K562 (cell line): ENCODE results near the gene ITPR1. TPM values are rescaled to one million over a fixed set of nuclear protein-coding genes. Genes with fewer than 3 reads are reported as not detected.
A peak's percentile ranks its signal among the peaks of the same experiment; 100 is the strongest.

ENCODE experiments used
- CBX8 ChIP-seq: fragments of 200-600 bp; sonication (generic); IDR thresholded peaks from 2 replicates; pipeline ENCODE4 v1.6.1; 2012; ENCODE audit warnings: borderline replicate concordance, mixed run types, low read depth, mild to moderate bottlenecking, moderate library complexity, mixed read lengths, low read length, control low read depth, inconsistent platforms; ENCODE audit not compliant: poor library complexity, severe bottlenecking; ENCODE audit errors: extremely low read depth
- ELF2 ChIP-seq: fragments of 250-450 bp; sonication (Bioruptor Pico); IDR thresholded peaks from 2 replicates; pipeline ENCODE4 v1.5.0; 2021; ENCODE audit warnings: mild to moderate bottlenecking
- FOXJ3 ChIP-seq: sonication (generic); formaldehyde crosslinking; IDR thresholded peaks from 2 replicates; pipeline ENCODE4 v1.4.0; 2020; ENCODE audit warnings: mild to moderate bottlenecking, missing genetic modification reagents
- KDM5B ChIP-seq: fragments of 200-600 bp; sonication (generic); IDR thresholded peaks from 2 replicates; pipeline ENCODE4 v1.6.1; 2012; ENCODE audit warnings: low read depth, mild to moderate bottlenecking, moderate library complexity, low read length, control low read depth, inconsistent platforms; ENCODE audit not compliant: insufficient replicate concordance
- MAFG ChIP-seq: fragments of 450-650 bp; conservative IDR thresholded peaks from 2 replicates; pipeline ENCODE4 v1.6.1; 2016; ENCODE audit warnings: missing genetic modification characterization, missing compliant biosample characterization
- MAFK ChIP-seq: IDR thresholded peaks from 2 replicates; pipeline ENCODE4 v1.6.1; 2011; ENCODE audit warnings: low read length, improper control_type of control experiment
- MBD2 ChIP-seq: sonication (generic); IDR thresholded peaks from 2 replicates; pipeline ENCODE4 v1.6.1; 2016; ENCODE audit warnings: low read depth, borderline replicate concordance
- RHOXF2B ChIP-seq: fragments of 250-450 bp; sonication (Bioruptor Pico); conservative IDR thresholded peaks from 2 replicates; pipeline ENCODE4 v1.5.1; 2021
- SIX5 ChIP-seq, 2 experiments: IDR thresholded peaks; 2 replicates each; pipeline ENCODE4 v1.6.1; 2011; ENCODE audit warnings: low read length in 2 of 2, borderline replicate concordance in 1 of 2, low read depth in 1 of 2, mild to moderate bottlenecking in 1 of 2, moderate library complexity in 1 of 2; ENCODE audit not compliant: insufficient read depth in 1 of 2
- SP1 ChIP-seq: sonication (generic); formaldehyde crosslinking; IDR thresholded peaks from 2 replicates; pipeline ENCODE4 v1.8.1; 2022; ENCODE audit warnings: mild to moderate bottlenecking, missing genetic modification reagents
- ZC3H4 ChIP-seq: sonication (generic); formaldehyde crosslinking; IDR thresholded peaks from 2 replicates; pipeline ENCODE4 v1.9.0; 2021; ENCODE audit warnings: missing genetic modification reagents, borderline replicate concordance
- ZNF165 ChIP-seq: fragments of 250-450 bp; sonication (Bioruptor Pico); IDR thresholded peaks from 2 replicates; pipeline ENCODE4 v1.4.0; 2020; ENCODE audit warnings: borderline replicate concordance
- polyA plus RNA-seq, 8 experiments: library from polyadenylated mRNA; depleted of rRNA in 4 of 8; stranded (reverse) in 5 of 8; unstranded in 3 of 8; fragments of >200 nt; fragmentation: Nextera tagmentation in 2 of 8; fragmentation: Illumina TruSeq in 1 of 8; extraction: Ambion mirVana in 2 of 8; extraction: Trizol in 1 of 8; gene quantifications; 2 replicates each; pipeline versions ENCODE4 v1.2.1 to v1.2.3, GENCODE V29; 2011 to 2014; ENCODE audit warnings: inconsistent platforms in 1 of 8, missing spikeins in 1 of 8
- total RNA-seq, 7 experiments: library from RNA; depleted of rRNA in 6 of 7; stranded (reverse); fragments of >200 nt in 6 of 7; fragmentation: Illumina TruSeq in 2 of 7; extraction: Trizol in 2 of 7; gene quantifications; 2 replicates each; pipeline versions ENCODE4 v1.2.1 to v1.2.3, GENCODE V29; 2011 to 2021; ENCODE audit warnings: low replicate concordance in 1 of 7
- TF ChIP-seq, protein P1 (sequence below): fragments of 250-450 bp; sonication (Bioruptor Pico); IDR thresholded peaks from 2 replicates; pipeline ENCODE4 v1.8.0; 2021; ENCODE audit warnings: borderline replicate concordance, mild to moderate bottlenecking, moderate library complexity; ENCODE audit not compliant: poor library complexity, severe bottlenecking
- TF ChIP-seq, protein P2 (sequence below): fragments of 200-800 bp; sonication (Bioruptor generic); IDR thresholded peaks from 2 replicates; pipeline ENCODE4 v1.6.1; 2017; ENCODE audit warnings: missing genetic modification characterization, missing compliant biosample characterization
- TF ChIP-seq, protein P3 (sequence below): fragments of 450-650 bp; IDR thresholded peaks from 2 replicates; pipeline ENCODE4 v1.6.1; 2016; ENCODE audit warnings: borderline replicate concordance
- TF ChIP-seq, protein P4 (sequence below): fragments of 450-650 bp; formaldehyde crosslinking; conservative IDR thresholded peaks from 2 replicates; pipeline ENCODE4 v1.4.0; 2022; ENCODE audit warnings: mild to moderate bottlenecking, missing genetic modification characterization
- TF ChIP-seq, protein P5 (sequence below): fragments of 250-450 bp; sonication (Bioruptor Pico); IDR thresholded peaks from 2 replicates; pipeline ENCODE4 v1.4.0; 2020; ENCODE audit warnings: mild to moderate bottlenecking, moderate library complexity

Gene ITPR1
- total and polyA plus RNA-seq, 9 of the 15 experiments (the other 6 are each of a cell fraction or from before 2014, with no cell fraction given) = 22.4 to 40.0 (median 27.4) TPM

DNA sequence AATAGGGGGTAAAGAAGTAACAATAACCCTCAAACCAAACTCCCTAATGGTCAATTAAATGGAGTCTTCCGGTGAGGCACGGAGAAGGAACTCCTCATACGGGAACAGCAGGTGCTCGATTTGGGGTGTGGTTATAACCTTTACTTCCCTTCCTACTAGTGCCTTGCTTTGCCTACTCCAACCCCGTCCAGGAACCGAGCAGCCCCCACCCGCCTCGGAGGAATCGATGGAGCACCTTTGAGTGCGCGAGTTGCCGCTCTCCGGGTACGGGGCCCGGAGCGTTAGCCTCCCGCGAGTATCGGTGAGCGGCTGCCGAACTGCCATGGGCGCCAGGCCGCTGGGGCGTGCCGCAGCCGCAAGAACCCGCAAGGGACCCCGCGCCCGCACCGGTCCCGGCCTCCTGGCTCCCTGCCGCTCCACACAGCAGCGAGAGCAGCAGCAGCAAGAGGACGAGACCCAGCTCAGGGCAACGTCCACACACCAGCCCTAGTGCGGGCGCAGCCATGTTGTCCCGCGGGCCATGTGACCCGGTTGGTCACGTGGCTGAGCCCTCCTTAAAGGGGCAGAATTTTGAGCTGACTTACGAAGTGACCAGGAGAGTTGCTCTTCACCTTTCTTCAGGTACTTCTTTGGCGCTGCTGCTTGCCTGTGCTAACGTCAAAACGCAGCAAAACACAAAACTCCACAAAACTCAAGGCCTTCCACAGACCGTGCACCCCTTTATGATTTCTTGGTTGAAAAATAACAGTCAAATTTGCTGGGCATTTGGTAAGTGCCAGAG, 26.2 kb upstream of the ITPR1 start, which contains the start of gene SUMF1 (continued):
- TF ChIP-seq SIX5 (IDR thresholded peaks at IDR 0.05; ENCODE audit: borderline replicate concordance in 1 of 2, insufficient read depth in 1 of 2, low read depth in 1 of 2, low read length in 2 of 2) (peak in 1 of 2 experiments; percentile 49; a peak in 1 of 4 replicates), FOXJ3 (CRISPR knock-in tag) (no peak), KDM5B (peak; percentile 95), SP1 (CRISPR knock-in tag) (peak; percentile 62), MAFG (tag) (no peak), MBD2 (peak; percentile 78; the same call in 1 of the 2 replicates), MAFK (no peak), CBX8 (no peak), RHOXF2B (CRISPR knock-in tag) (no peak), ZNF165 (CRISPR knock-in tag) (no peak), ELF2 (CRISPR knock-in tag) (0 out of 2 replicates have a peak, but pooled peaks have one; percentile 48), ZC3H4 (CRISPR knock-in tag) (no peak)
- TF ChIP-seq, protein P1, sequence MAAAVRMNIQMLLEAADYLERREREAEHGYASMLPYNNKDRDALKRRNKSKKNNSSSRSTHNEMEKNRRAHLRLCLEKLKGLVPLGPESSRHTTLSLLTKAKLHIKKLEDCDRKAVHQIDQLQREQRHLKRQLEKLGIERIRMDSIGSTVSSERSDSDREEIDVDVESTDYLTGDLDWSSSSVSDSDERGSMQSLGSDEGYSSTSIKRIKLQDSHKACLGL (CRISPR knock-in tag) = peak; percentile 96
- TF ChIP-seq, protein P2, sequence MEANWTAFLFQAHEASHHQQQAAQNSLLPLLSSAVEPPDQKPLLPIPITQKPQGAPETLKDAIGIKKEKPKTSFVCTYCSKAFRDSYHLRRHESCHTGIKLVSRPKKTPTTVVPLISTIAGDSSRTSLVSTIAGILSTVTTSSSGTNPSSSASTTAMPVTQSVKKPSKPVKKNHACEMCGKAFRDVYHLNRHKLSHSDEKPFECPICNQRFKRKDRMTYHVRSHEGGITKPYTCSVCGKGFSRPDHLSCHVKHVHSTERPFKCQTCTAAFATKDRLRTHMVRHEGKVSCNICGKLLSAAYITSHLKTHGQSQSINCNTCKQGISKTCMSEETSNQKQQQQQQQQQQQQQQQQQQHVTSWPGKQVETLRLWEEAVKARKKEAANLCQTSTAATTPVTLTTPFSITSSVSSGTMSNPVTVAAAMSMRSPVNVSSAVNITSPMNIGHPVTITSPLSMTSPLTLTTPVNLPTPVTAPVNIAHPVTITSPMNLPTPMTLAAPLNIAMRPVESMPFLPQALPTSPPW (CRISPR knock-in tag) = no peak
- TF ChIP-seq, protein P3, sequence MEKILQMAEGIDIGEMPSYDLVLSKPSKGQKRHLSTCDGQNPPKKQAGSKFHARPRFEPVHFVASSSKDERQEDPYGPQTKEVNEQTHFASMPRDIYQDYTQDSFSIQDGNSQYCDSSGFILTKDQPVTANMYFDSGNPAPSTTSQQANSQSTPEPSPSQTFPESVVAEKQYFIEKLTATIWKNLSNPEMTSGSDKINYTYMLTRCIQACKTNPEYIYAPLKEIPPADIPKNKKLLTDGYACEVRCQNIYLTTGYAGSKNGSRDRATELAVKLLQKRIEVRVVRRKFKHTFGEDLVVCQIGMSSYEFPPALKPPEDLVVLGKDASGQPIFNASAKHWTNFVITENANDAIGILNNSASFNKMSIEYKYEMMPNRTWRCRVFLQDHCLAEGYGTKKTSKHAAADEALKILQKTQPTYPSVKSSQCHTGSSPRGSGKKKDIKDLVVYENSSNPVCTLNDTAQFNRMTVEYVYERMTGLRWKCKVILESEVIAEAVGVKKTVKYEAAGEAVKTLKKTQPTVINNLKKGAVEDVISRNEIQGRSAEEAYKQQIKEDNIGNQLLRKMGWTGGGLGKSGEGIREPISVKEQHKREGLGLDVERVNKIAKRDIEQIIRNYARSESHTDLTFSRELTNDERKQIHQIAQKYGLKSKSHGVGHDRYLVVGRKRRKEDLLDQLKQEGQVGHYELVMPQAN = peak; percentile 100
- TF ChIP-seq, protein P4, sequence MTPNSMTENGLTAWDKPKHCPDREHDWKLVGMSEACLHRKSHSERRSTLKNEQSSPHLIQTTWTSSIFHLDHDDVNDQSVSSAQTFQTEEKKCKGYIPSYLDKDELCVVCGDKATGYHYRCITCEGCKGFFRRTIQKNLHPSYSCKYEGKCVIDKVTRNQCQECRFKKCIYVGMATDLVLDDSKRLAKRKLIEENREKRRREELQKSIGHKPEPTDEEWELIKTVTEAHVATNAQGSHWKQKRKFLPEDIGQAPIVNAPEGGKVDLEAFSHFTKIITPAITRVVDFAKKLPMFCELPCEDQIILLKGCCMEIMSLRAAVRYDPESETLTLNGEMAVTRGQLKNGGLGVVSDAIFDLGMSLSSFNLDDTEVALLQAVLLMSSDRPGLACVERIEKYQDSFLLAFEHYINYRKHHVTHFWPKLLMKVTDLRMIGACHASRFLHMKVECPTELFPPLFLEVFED = 0 out of 2 replicates have a peak, but pooled peaks have one; percentile 19
- TF ChIP-seq, protein P5, sequence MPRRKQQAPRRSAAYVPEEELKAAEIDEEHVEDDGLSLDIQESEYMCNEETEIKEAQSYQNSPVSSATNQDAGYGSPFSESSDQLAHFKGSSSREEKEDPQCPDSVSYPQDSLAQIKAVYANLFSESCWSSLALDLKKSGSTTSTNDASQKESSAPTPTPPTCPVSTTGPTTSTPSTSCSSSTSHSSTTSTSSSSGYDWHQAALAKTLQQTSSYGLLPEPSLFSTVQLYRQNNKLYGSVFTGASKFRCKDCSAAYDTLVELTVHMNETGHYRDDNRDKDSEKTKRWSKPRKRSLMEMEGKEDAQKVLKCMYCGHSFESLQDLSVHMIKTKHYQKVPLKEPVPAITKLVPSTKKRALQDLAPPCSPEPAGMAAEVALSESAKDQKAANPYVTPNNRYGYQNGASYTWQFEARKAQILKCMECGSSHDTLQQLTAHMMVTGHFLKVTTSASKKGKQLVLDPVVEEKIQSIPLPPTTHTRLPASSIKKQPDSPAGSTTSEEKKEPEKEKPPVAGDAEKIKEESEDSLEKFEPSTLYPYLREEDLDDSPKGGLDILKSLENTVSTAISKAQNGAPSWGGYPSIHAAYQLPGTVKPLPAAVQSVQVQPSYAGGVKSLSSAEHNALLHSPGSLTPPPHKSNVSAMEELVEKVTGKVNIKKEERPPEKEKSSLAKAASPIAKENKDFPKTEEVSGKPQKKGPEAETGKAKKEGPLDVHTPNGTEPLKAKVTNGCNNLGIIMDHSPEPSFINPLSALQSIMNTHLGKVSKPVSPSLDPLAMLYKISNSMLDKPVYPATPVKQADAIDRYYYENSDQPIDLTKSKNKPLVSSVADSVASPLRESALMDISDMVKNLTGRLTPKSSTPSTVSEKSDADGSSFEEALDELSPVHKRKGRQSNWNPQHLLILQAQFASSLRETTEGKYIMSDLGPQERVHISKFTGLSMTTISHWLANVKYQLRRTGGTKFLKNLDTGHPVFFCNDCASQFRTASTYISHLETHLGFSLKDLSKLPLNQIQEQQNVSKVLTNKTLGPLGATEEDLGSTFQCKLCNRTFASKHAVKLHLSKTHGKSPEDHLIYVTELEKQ (CRISPR knock-in tag) = no peak
